Stimulated activated naive CD4-positive, alpha-beta T cell (primary cell): ENCODE results near the gene FRS2.
A peak's percentile ranks its signal among the peaks of the same experiment; 100 is the strongest.

Experiments used
- DNase-seq, 6 experiments: peaks; one replicate each; lab custom pipeline; 2025; lab: John Stamatoyannopoulos, UW

Gene FRS2

GRCh38 chr12:69464428-69464827, 5.8 kb upstream of the FRS2 start:
- no peak for DNase-seq

DNA sequence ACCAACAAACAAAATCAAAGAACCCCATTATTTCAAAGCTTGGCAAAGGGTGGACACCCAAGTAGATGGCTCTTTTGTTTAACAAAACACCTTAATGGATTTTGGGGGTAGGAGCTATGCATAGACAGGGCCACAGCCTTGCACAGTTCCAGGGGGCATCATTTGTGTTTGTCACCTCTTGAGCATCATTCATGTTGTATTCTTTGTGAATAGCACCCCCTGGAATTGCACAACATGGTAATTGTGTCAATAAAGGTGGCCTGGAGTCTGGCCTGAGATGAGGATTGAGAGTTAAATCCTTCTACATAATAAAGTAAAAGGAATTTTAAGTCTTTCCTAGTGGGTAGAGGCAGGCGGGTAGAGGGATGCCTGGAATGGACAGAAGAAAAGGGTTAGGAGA, 3.3 kb upstream of the FRS2 start:
- no peak for DNase-seq

- DNase-seq, result no peak
Measured at GRCh38 chr12:69467366-69467765, 2.8 kb upstream of the FRS2 start.

- DNase-seq, result no peak
Measured at GRCh38 chr12:69468237-69469026, 1.8 kb upstream of the FRS2 start.

DNA sequence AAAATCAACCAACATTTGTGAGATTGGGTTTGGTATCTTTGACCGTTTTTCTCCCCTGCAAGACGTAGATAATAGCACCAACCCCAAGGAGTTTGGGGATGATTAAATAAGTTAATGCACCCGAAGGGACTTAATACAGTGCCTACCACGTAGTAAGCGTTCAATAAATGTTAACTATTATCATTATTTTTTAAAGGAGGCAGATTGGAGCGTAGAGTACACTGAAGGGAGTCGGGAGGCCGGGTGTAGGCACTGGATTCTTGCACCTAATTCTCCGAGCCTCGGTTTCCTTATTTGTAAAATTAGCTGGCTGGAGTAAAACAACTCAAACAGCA, 367 bp upstream of the FRS2 start:
- no peak for DNase-seq

DNA sequence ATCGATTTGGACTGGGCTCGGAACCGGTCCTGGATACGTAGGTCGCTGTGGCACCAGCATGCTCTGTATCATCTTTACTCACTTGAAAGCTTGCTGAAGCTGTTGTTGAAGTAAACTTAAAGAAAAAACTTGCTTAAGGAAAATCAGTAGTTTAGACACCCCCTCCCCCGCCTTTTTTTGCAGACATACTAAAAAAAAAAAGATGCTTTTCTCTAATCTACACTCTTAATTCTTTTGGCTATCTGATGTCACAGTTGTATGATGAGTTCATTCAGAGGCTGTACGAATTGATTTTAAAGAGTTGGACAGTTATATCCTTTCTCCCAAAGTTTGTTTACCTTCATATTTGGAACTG, 865 bp downstream of the FRS2 start:
- no peak for DNase-seq

- no peak for DNase-seq
Measured at GRCh38 chr12:69471667-69472385, 1.6 kb downstream of the FRS2 start.

DNA sequence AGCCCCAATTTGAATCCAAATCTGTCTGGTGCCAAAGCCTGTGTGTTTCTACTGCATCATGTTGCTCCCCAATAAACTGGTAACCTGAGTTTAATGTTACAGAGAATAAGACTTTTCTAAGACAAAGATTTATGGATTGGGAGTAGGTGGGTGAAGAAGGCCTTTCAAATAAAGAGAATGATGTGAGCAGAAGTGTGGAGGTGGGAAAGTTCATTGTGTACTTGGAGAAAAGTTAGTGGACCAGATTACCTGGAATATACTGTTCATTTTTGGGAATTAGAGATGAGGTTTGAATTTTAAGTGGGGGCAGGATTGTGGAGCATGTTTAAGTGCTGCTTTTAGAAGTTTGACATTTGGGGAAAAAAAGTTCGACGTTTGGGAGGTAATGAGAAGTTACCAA, 3.1 kb downstream of the FRS2 start:
- DNase-seq, result no peak

DNA sequence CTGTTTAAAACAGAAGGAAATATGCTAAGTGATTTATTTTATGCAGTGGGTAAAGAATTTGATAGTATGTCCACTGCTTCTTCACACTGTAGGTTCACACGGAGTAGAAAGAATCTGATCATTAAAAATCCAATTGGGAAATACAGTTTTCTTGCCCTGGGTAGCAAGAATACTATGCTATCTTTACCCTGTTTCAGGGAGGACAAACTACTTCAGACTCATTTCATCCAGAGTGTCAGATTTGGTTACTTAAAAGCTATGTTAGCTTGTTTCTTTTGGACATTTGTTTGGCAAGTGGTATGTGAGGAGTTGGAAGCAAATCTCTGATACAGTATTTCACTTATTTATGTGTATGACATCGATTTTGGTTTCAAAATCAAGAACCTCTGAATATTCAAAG, 4.3 kb downstream of the FRS2 start:
- DNase-seq, result no peak

DNA sequence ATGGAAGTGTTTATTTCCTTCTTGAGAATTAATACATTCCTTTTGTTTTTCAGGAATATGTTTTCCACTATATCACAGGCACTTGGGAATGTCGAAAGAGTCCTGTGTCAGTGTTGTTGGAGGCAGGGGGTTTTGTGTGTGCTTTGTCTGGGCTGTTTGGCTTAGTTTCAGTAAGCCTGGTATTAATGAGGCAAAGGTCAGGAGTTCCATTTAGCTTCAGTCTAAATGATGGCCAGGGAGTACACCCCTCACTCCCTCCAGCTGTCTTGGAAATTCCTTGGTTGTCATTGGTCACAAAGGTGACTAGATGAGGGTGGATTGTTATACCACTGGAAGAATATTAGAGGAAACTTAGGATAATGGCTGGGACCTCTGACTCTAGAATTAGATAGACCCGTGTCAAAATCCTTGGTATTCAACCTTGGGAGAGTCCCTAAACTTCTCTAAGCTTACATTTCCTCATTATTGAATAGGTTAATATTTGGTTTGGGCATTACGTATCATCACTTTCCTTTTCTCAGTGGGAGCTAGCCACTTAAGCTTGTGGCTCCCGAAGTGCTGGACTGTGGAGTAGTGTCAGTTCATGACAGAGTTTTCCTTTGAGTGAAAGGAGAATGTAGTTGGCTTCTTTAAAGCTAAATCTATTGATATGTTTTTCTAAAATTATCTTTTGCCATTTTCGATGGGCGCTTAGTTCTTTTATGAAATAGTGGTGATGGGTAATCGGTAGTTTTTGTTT, 5.2 kb downstream of the FRS2 start:
- no peak for DNase-seq

DNA sequence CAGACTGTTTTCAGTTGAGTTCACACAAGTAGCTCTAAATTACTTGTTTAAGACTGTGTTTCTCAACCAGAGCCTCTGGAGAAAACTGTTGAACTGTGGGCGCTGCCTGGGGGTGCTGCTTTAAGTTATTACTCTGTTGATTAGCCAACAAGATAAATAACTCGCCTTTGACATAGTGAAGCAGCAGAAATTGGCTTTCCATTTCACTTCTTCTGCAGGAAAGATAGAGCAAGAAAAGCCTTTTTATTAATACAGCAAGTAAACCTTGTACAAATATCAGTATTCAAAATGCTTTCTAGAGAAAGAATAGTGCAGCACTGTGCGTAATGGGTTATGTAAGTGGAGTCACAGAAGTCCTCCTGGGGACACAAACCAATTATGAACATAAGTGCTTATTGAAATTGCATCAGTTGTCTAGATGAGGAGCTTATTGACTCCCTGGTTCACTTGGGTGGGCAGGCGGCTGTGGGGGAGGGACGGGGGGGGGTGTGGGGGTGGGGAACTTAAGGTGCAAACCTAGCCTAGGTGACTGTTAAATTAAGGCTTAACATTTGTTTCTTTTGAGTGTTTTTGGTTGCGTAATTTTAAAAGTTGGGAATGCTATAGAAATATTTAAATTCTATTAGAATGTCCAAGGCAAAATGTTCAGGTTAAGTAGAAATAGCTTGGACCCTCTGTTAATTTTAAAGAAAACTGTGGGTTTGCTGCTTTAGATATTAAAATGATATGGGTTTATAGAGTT, 6.3 kb downstream of the FRS2 start:
- DNase-seq, result no peak

- DNase-seq, result no peak
Measured at GRCh38 chr12:69479675-69480074, 9.5 kb downstream of the FRS2 start.

GRCh38 chr12:69480698-69481097, 10.5 kb downstream of the FRS2 start:
- no peak for DNase-seq

- DNase-seq, result no peak
Measured at GRCh38 chr12:69481133-69481532, 10.9 kb downstream of the FRS2 start.

DNA sequence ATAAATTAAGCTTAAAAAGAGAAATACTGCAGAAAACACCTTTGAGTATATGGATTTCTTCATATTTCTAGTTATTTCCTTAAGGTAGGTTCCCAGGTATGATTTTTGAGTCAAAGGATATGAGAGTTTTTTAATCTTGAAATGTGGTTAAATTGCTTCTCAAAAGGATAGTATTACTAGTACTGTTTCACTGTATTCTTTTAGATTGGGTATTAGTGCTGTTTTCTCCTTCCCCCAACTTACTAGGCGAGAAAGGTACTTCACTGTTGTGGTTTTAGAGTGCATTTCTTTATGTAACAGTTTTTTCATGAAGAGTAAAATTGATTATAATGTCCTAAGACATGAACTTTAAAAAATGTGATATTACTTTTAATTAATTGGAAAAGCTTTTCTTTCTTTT, 13.5 kb downstream of the FRS2 start:
- DNase-seq, result no peak

DNA sequence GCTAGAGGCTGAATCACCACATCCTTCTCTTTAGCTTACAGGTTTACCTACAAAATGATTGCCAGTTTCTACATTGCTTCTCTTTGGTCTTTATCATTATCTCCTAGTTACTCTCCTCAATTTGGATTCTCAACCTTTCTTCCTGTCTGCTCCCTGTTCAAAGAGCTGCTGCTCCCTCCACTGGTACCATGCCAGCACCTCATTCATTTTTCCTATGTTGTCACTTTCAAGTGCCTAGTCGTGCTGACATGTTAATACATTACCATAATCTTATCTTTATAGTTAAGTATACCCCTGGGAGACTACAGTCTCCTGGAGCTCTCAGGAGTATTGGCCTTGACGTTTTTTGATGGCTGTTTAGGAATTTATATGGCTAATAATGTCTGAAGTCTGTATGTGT, 14.2 kb downstream of the FRS2 start:
- DNase-seq, result no peak

- no peak for DNase-seq
Measured at GRCh38 chr12:69490920-69491643, 20.9 kb downstream of the FRS2 start.

DNA sequence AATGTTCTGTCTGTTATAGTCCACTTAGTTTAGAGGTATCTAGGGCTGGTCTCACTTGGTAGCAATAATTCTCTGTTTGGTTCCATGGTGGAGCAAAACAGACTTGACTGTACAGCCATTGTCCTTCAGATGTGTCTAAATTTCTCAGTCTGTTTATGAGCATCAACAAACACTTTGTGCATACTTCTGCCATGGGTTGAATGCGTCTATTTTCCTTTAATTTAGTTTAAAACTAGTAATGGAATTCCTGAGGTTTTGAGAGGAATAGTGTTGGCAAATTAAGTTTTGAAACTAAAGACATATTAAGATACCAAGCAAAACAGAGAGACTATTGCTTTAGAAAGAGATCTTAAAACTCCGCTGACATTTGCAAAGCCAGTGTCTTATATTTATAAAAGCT, 22.6 kb downstream of the FRS2 start:
- DNase-seq, result no peak

- DNase-seq, result no peak
Measured at GRCh38 chr12:69495071-69495470, 24.9 kb downstream of the FRS2 start.

DNA sequence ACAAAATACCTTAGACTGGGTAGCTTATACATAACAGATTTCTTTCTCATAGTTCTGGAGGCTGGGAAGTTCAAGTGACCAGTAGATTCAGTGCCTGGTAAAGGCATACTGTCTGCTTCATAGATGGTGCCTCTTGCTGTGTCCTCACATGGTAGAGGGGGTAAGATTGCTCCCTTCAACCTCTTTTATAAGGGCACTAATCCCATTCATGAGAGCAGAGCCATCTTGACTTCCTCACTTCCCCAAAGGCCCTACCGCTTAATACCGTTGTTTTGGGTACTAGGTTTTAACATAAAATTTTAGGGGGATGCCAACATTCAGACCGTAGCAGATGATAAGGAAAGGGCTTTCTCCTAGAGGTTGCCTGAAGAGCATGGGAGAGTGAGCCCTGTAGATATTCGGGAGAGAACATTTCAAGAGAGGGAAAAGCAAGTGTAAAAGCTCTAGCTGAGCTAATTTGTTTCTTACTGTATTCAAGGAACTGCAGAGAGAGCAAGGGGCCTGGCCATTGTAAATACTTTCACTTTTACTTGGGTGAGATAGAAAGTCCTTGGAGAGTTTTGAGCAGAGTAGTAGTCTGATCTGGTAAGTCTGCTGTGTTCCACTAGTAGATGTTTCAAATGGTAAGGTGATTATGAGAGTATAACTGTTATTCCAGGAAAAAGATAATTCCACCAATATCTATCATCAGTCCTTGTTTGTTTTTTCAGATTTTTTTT, 27.3 kb downstream of the FRS2 start:
- DNase-seq, result peak in 1 of 6 experiments; percentile 10

DNA sequence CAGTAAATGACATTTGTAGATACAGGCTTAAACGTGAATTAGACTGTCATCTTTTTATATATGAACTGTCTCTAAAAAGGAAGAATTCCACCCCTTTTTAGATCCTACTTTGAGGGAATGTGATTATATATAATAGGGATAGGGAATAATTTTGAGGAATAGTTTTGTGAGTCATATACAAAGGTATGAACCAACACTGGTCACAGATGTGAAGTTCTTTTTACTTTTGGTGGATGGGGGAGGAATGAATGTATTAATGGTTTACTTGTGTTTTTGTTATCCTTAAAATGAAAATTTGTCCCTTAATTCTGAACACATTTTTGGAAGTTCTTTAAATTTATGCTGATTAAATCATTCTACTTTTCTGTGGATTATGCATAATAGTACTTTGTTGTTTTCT, 30.4 kb downstream of the FRS2 start:
- no peak for DNase-seq
